ENCODE data around the gene TRPC4AP.
"Not testable (repeated sequence)": the region's sequence is repeated elsewhere in the genome, so short reads cannot be mapped to it uniquely, and the experiment has no call there.

TRPC4AP gene

GRCh38 chr20:35092524-35093266 lies at the start of gene TRPC4AP:
Gene TRPC4AP (minus strand): TSS chr20:35092807. CDS start chr20:35092781, 26 bp downstream.
- DNase-seq = peak; percentile 90

GRCh38 chr20:35135867-35136586 lies 43.4 kb upstream of the TRPC4AP start:
- no peak for DNase-seq

DNA sequence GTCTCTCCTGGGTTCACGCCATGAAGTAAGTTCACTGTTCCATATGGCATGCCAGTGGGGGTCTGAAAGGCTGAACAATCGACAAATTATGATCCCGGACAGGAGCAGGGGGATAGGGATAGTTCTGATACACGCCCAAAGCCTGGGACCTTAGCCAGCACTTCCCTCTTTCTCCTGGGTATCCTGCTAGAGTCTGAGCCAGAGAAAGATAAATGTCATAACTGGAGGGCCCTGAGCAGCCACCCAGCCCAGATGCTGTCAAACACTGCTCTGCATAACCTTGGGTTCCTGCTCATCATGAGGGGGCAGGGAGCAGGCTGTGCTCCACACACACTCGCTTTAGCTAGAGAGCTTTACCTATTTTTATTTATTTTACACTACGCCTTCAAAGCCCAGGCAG lies 42.3 kb upstream of the TRPC4AP start:
- DNase-seq = no peak

GRCh38 chr20:35134472-35134871 lies 41.9 kb upstream of the TRPC4AP start:
- DNase-seq = no peak

DNA sequence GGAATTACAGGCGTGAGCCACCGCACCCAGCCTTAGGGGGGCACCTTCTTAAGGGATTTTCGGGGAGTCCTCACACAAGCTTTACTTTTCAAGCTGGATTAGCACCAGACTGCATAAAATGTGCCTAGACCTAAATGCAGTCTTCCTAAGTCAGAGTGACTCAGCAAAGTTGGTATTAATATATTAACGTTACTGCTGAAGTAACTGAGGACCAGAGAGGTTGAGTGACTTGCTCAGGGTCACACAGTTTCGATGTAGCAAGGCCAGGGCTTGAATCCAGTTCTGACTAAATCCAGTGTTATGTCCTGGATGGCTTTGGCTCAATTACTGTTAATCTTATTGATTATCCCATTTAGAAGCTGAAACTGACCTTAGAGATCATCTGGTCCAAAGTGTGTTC lies 41.1 kb upstream of the TRPC4AP start:
- no peak for DNase-seq

DNA sequence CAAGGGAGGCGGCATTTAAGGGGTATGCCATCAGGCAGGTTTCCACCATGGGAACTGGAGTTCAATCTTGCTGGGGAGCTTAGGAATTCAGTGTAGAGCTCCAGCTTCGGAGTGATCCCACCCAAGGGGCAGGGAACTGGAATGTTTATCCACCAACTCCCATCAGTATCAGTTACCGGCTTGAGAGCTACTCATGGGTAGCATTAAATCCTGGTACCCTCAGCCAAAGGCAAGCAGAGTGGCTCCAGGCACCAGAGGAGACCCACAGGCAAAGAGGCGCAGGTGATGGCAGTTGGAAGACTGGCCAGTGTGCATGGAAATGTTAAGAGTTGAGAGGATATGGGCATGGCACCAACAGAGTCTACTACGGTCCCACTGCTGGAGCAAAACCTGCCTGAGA lies 40.4 kb upstream of the TRPC4AP start:
- DNase-seq = no peak

DNA sequence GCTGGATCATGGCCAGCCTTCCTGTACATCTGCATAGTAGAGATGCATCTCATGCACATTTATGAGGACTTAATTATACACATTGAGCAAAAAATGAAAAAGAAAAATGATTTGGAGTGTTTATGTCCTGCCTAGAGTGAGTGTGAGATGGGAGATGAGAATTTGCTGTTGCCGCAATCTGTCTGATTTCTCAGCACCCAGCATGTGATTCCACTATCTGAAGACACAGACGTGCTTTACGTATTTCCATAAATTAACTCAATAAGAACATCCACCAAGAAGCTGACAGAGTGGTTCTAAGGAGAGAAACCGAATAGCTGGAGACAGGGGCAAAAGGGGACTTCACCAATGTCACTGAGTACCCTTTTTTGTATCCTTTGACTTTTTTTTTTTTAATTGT lies 39.3 kb upstream of the TRPC4AP start:
- DNase-seq = no peak

GRCh38 chr20:35129647-35130069 lies 37.1 kb upstream of the TRPC4AP start:
- DNase-seq = no peak

DNA sequence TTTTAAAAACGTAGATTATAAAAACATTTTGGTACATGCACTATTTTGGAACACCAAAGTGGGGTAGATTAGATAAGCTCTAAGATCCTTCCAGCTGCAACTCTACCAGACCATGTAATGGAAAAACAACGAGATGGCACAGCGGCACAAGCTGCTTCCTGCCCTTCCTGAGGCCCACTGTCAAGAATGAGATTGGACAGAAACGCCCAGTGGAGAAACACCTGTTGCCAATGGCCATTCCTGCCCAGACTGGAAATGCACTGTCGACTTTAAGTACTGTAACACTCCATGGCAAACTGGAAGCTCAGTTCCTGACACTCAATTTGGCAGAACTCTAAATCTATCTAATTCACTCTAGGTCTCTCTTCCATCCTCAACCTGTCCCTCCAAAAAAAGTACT lies 33.1 kb upstream of the TRPC4AP start:
- no peak for DNase-seq

GRCh38 chr20:35122756-35123405 lies 30.3 kb upstream of the TRPC4AP start:
- no peak for DNase-seq

GRCh38 chr20:35121186-35121585 lies 28.6 kb upstream of the TRPC4AP start:
- DNase-seq = no peak

DNA sequence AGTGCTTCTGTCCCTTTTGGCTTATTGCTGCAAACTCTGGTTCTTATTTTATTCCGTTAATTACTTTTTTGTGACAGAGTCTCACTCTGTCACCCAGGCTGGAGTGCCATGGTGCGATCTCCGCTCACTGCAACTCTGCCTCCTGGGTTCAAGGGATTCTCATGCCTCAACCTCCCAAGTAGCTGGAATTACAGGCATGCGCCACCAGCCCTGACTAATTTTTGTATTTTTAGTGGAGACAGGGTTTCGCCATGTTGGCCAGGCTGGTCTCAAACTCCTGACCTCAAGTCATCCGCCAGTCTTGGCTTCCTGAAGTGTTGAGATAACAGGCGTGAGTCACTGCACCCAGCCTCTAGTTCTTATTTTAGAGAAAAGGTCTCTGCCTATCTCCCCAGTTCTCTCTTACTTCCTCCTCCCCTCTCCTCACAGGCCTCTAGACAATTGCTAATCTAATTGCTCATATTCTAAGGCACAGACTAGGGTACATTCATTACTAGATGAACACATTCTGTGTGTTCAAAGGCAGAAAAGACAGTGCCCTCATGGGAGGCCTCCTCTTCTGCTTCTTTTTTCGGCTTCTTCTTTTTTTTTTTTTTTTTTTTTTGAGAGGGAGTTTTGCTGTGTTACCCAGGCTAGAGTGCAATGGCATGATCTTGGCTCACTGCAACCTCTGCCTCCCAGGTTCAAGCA lies 27.6 kb upstream of the TRPC4AP start:
- peak; percentile 34 for DNase-seq

DNA sequence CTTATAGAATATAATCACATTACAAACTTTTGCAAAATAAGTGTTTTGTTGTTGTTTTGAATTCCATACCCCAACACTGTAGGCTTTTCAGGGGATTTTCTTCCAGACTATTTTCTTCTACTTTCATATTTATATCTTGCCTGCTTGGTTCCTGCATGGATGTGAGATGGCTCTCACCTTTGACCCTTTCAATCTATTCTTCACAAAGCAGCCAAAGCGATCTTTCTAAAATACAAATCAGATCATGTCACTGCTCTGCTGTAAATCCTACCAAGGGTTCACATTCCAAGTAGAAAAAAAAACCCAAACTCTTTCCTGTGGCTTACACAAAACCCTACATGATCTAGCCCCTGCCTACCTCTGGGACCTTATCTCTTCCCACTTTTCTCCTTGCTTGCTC lies 25.0 kb upstream of the TRPC4AP start:
- DNase-seq = no peak

GRCh38 chr20:35117196-35117595 lies 24.6 kb upstream of the TRPC4AP start:
- no peak for DNase-seq

GRCh38 chr20:35116258-35116657 lies 23.7 kb upstream of the TRPC4AP start:
- DNase-seq = no peak

DNA sequence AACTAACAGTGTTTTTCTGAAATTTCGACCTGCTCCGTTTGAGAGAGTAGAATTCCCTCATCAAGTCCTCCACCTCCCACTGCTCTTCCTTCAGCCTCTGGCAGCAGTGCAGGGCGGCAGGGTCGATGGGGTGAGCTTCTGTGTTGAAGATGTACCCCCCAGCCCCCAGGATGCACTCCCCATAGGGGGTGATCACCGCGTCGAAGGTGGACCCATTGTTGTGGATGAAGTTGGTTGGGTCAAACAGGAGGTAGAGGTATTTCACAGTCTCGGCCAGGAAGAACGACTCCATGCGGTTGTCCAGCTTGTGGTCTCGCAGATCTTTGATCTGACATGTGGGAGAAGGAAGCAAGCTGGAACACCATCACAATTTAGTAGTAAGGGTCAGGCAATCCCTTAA lies 23.0 kb upstream of the TRPC4AP start:
- no peak for DNase-seq

- not testable (repeated sequence) for DNase-seq
These were observed 19.7 kb upstream of the TRPC4AP start for GRCh38 chr20:35112276-35112675.

DNA sequence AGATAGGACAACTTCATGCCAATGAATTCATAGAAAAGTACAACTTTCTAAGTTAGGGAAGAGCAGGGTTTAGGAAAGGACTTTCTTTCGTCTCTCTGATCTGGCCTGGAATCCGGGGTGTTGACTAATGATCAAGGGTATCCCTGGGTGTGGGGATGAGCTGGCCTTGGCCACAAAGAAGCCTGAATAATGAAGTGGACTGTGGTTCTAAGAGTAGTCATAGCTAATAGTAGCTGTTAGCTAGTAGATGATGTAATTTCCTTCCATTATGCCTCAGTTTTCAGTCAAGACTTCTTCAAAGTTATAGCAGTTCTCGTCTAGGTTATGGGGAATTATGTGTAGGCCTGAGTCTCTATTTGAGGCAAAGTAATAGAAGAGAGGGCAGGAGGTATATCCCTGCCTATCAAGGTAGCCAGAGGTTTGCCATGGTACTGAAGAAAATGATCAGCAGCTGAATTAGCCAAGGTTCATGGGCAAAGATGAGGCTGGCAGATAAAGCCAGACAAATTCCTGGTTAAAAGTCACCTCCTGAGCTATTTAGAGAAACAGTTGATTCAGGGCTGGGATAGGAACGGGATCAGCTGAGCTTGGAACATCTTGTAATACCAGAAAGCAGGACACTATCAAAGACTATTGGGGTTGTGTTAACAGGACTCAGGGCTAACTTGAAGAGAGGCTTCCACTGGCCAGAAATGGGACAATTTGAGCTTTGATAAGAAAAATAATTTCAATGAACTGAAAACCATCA lies 18.7 kb upstream of the TRPC4AP start:
- no peak for DNase-seq

DNA sequence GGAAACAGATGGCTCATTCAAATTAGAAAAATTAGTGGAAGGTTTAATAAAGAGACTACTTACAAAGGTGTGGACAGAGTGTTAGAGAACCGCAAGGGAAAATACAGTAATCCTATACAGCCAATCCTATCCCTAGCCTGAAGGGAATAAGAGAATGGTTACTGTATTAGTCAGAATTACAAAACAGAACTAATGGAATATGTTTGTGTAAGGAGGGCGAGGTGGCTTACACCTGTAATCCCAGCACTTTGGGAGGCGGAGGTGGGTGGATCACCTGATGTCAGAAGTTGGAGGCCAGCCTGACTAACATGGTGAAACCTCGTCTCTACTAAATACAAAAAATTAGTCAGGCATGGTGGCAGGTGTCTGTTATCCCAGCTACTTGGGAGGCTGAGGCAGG lies 16.3 kb upstream of the TRPC4AP start:
- no peak for DNase-seq

DNA sequence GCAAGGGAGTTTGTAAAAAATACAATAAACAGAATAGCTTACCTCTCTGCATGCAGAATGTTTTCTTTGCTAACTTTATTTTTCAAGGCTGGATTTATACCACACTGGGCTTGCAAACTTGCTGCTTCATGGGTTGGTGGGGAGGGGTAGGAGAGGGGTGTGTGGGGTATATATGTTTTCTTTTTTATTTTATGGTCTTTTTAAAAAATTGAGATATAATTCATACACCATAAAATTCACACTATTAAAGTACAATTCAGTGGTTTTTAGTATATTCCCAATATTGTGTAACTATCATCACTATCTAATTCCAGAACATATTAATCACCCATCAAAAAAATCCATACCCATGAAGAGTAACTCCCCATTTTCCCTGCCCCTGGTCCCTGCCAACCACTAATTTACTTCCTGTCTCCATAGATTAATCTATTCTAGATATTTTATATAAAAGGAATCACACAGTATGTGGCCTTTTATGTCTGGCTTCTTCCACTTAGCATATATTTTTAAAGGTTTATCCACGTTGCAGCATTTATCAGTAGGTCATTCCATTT lies 14.3 kb upstream of the TRPC4AP start:
- DNase-seq = no peak

- DNase-seq = no peak
These were observed 12.2 kb upstream of the TRPC4AP start for GRCh38 chr20:35104685-35105295.

DNA sequence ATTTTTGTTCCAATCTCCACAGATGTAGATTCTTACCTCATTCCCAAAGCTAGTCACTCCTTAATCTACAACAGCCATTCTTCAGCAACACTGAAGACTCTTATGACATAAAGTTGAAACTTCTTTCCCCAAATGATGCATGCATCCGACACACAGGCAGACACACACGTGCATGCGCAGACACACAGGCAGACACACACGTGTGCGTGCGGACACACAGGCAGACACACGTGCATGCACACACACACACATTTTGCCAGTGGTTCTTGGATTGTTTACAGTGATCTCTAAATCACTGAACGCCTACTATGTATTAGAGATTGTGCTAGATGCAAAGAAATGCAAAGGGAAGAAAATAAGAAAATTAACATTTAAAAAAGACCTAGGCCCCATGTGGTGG lies 9.0 kb upstream of the TRPC4AP start:
- no peak for DNase-seq

Data from stimulated activated CD8-positive, alpha-beta memory T cell treated with anti-CD3 and anti-CD28 coated beads, Interleukin-4, amount 100 ng/mL, for 48 hours (primary cell).